ENCODE measurements around the gene PDE5A. TPM values are rescaled to one million over a fixed set of nuclear protein-coding genes. Genes with fewer than 3 reads are reported as not detected.

The PDE5A gene
- total and polyA plus RNA-seq, 12 donors, result 1.5 to 17.4 (median 9.9) TPM

- WGBS, 2 donors, result 76 to 85% methylated on average over 3 of the region's 3 CpGs
- H3K27me3 ChIP-seq, result no peaks in the 10 kb centered on the region
- no peak overlapping the region for H3K4me3 ChIP-seq
- TF ChIP-seq, protein P1, sequence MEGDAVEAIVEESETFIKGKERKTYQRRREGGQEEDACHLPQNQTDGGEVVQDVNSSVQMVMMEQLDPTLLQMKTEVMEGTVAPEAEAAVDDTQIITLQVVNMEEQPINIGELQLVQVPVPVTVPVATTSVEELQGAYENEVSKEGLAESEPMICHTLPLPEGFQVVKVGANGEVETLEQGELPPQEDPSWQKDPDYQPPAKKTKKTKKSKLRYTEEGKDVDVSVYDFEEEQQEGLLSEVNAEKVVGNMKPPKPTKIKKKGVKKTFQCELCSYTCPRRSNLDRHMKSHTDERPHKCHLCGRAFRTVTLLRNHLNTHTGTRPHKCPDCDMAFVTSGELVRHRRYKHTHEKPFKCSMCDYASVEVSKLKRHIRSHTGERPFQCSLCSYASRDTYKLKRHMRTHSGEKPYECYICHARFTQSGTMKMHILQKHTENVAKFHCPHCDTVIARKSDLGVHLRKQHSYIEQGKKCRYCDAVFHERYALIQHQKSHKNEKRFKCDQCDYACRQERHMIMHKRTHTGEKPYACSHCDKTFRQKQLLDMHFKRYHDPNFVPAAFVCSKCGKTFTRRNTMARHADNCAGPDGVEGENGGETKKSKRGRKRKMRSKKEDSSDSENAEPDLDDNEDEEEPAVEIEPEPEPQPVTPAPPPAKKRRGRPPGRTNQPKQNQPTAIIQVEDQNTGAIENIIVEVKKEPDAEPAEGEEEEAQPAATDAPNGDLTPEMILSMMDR (IDR thresholded peaks at IDR 0.05), result no peak
- intact Hi-C loops (cut with DNase I), result no loop called here
- H3K36me3 ChIP-seq, result peaks cover 0 to 7% (median 0%) of the 10 kb centered on the region in 9 donors
- H3K9me3 ChIP-seq, result peaks cover 0 to 4% (median 0%) of the 10 kb centered on the region in 11 donors
- H3K4me1 ChIP-seq, result peaks cover 0 to 35% (median 5%) of the 10 kb centered on the region in 9 donors
- ATAC-seq (no peak), DNase-seq (no peak)
- H3K27ac ChIP-seq, result no peak overlapping the region
Observed at GRCh38 chr4:119587796-119588195, 40.8 kb downstream of the PDE5A start.

DNA sequence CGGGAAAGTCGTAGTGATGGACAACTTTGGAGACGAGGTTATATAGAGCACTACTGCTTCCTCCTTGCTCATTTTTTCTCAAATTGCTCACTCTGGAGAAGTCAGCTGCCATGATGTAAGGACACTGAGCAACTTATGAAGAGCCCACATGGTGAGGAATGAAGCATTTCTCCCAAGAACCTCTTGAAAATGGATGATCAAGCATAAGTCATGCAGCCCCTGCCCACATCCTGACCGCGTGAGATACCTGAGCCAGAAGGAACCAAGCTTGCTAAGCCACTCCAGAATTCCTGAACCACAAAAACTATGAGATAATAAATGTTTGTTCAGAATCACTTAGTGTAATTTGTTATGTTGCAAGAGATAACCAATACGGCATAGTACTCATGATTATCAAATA lies 42.8 kb downstream of the PDE5A start:
- Histone ChIP-seq H3K27me3 (no peaks in the 10 kb centered on the region), H3K4me3 (no peak overlapping the region), H3K27ac (no peak overlapping the region), H3K4me1 (peaks cover 0 to 26% (median 5%) of the 10 kb centered on the region in 9 donors), H3K9me3 (peaks cover 0 to 4% (median 0%) of the 10 kb centered on the region in 11 donors), H3K36me3 (peaks cover 0 to 7% (median 0%) of the 10 kb centered on the region in 9 donors)
- TF ChIP-seq, protein P1 (IDR thresholded peaks at IDR 0.05), result no peak
- ATAC-seq (no peak), DNase-seq (no peak)
- intact Hi-C loops (cut with DNase I), result no loop called here
- 94 to 97% methylated on average over 6 of the region's 6 CpGs for WGBS, 2 donors

DNA sequence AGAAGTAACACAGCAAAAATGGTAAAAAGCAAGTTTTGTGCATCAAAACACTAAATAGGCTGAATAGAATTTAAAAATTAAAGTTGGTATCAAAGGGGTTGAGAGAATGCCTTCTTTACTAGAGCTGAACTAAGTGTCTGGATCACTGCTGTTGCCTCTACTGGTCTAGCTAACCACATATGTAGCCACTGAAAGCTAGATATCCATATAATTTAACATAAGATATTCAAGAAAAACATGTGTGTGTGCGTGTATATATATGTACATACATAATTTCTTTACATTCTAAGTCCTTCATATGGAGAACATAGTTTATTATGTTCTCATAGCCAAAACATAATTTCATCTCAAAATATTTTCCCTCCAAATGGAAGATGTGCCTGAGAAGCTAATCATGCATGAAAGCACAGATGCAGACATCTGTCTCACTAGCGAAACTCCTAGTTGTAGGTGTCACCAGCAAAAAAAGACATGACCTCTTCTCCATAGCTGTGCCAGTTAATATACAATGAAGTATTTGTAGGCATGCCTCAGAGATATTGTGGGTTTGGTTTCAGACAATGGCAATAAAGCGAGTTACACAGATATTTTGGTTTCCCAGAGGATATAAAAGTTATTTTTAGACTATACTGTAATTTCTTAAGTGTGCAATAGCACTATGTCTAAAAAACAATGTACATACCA lies 47.3 kb downstream of the PDE5A start:
- no peak for ATAC-seq
- WGBS, 2 donors, result 78 to 79% methylated on average over 3 of the region's 3 CpGs
- peaks cover 0 to 7% (median 0%) of the 10 kb centered on the region in 9 donors for H3K36me3 ChIP-seq
- no peak overlapping the region for H3K4me3 ChIP-seq
- H3K9me3 ChIP-seq, result peaks cover 0 to 8% (median 0%) of the 10 kb centered on the region in 11 donors
- no peak for DNase-seq
- TF ChIP-seq, protein P1 (IDR thresholded peaks at IDR 0.05), result no peak
- H3K27ac ChIP-seq, result no peak overlapping the region
- H3K27me3 ChIP-seq, result no peaks in the 10 kb centered on the region
- intact Hi-C loops (cut with DNase I), result no loop called here
- peaks cover 0 to 7% (median 0%) of the 10 kb centered on the region in 9 donors for H3K4me1 ChIP-seq

DNA sequence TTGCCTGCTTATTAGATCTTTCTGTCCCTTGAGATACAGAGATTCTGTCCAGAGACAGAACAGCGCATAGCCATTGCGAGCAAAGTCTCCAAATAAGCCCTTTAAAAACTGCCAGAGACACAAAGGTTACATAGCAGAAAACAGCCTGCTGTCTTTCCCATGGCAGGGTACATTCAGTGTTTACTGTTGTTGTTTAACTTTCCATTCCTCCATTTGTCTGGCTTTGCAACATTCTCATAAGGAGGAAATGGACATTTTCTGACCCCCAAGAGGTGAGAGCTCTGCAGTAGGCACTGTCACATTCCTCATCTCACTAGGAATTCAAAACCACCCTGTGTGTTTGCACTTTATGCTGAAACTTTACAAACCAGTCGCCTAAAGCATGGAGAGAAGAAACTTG lies 48.3 kb downstream of the PDE5A start:
- Histone ChIP-seq H3K4me1 (peaks cover 0 to 7% (median 0%) of the 10 kb centered on the region in 9 donors), H3K4me3 (no peak overlapping the region), H3K36me3 (peaks cover 0 to 7% (median 0%) of the 10 kb centered on the region in 9 donors), H3K9me3 (peaks cover 0 to 8% (median 0%) of the 10 kb centered on the region in 11 donors), H3K27me3 (no peaks in the 10 kb centered on the region), H3K27ac (peak overlapping the region in 2 of 10 donors; percentile 5 to 35)
- ATAC-seq, result peak in 3 of 8 donors; percentile 20 to 47 (median 37)
- TF ChIP-seq, protein P1 (IDR thresholded peaks at IDR 0.05), result no peak
- intact Hi-C loops (cut with DNase I), result no loop called here
- WGBS, 2 donors, result 76 to 80% methylated on average over 3 of the region's 3 CpGs
- no peak for DNase-seq
